ENCODE measurements around the gene HTR6. TPM values are rescaled to one million over a fixed set of nuclear protein-coding genes. Genes with fewer than 3 reads are reported as not detected.
"Not testable (repeated sequence)": the region's sequence is repeated elsewhere in the genome, so short reads cannot be mapped to it uniquely, and the experiment has no call there.

Gene HTR6
- total and polyA plus RNA-seq, 8 donors = 0.09 TPM; not detected in 7

- TF ChIP-seq, protein P1, sequence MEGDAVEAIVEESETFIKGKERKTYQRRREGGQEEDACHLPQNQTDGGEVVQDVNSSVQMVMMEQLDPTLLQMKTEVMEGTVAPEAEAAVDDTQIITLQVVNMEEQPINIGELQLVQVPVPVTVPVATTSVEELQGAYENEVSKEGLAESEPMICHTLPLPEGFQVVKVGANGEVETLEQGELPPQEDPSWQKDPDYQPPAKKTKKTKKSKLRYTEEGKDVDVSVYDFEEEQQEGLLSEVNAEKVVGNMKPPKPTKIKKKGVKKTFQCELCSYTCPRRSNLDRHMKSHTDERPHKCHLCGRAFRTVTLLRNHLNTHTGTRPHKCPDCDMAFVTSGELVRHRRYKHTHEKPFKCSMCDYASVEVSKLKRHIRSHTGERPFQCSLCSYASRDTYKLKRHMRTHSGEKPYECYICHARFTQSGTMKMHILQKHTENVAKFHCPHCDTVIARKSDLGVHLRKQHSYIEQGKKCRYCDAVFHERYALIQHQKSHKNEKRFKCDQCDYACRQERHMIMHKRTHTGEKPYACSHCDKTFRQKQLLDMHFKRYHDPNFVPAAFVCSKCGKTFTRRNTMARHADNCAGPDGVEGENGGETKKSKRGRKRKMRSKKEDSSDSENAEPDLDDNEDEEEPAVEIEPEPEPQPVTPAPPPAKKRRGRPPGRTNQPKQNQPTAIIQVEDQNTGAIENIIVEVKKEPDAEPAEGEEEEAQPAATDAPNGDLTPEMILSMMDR (IDR thresholded peaks at IDR 0.05) = no peak
These were observed 32.5 kb upstream of the HTR6 start for GRCh38 chr1:19632211-19632610.

GRCh38 chr1:19633106-19633505 lies 31.6 kb upstream of the HTR6 start:
- Histone ChIP-seq H3K9me3 (no peaks in the 10 kb centered on the region), H3K4me1 (no peaks in the 10 kb centered on the region), H3K36me3 (peaks cover 0 to 16% of the 10 kb centered on the region in 2 donors), H3K27ac (no peak overlapping the region), H3K4me3 (no peak overlapping the region), H3K27me3 (no peaks in the 10 kb centered on the region)
- intact Hi-C loops (cut with DNase I) = no loop called here
- TF ChIP-seq, protein P1 (IDR thresholded peaks at IDR 0.05) = no peak
- ATAC-seq = no peak
- no peak for DNase-seq

More at GRCh38 chr1:19632211-19632610, 32.5 kb upstream of the HTR6 start:
- no peaks in the 10 kb centered on the region for H3K4me1 ChIP-seq
- H3K27ac ChIP-seq = no peak overlapping the region
- H3K36me3 ChIP-seq = peaks cover 0 to 25% of the 10 kb centered on the region in 2 donors
- DNase-seq (no peak), ATAC-seq (no peak)
- H3K4me3 ChIP-seq = no peak overlapping the region
- intact Hi-C loops (cut with DNase I) = no loop called here
- H3K27me3 ChIP-seq = no peaks in the 10 kb centered on the region
- H3K9me3 ChIP-seq = no peaks in the 10 kb centered on the region

DNA sequence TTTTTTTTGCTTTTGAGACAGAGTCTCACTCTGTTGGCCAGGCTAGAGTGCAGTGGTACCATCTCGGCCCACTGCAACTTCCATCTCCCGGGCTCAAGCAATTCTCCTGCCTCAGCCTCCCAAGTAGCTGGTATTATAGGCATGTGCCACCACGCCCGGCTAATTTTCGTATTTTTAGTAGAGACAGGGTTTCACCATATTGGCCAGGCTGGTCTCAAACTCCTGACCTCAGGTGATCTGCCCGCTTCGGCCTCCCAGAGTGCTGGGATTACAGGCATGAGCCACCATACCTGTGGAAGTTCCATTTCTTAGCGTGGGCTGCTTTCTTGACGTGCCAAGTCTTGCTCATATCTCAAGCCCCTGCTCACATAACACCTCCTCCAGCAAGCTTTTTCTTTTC lies 29.6 kb upstream of the HTR6 start:
- DNase-seq; H3K4me3 ChIP-seq; ATAC-seq; H3K4me1 ChIP-seq; H3K9me3 ChIP-seq; H3K27ac ChIP-seq; H3K36me3 ChIP-seq; intact Hi-C loops (cut with DNase I): not testable (repeated sequence)
- H3K27me3 ChIP-seq = peaks cover 0 to 11% of the 10 kb centered on the region in 2 donors

DNA sequence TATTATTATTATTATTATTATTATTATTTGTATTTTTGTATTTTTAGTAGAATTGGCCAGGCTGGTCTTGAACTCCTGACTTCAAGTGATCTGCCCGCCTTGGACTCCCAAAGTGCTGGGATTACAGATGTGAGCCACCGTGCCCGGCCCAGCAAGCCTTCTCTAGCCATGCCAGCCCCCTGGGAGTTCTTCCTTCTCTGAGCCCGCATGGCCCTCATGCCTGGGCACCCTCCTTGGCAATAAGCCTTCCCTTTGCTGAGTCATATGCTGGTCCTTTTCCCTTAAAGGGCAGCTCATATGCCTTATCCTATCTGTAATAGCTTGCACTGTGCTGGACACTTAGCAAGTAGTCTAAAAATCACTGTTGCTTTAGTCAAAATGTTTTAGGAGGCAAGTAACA lies 29.0 kb upstream of the HTR6 start:
- ATAC-seq = no peak
- H3K4me3 ChIP-seq = no peak overlapping the region
- H3K9me3 ChIP-seq = no peaks in the 10 kb centered on the region
- no peak overlapping the region for H3K27ac ChIP-seq
- H3K4me1 ChIP-seq = no peaks in the 10 kb centered on the region
- no peak for DNase-seq
- peaks cover 0 to 13% of the 10 kb centered on the region in 2 donors for H3K27me3 ChIP-seq
- H3K36me3 ChIP-seq = no peaks in the 10 kb centered on the region
- TF ChIP-seq, protein P1 (IDR thresholded peaks at IDR 0.05) = no peak
- intact Hi-C loops (cut with DNase I) = no loop called here

DNA sequence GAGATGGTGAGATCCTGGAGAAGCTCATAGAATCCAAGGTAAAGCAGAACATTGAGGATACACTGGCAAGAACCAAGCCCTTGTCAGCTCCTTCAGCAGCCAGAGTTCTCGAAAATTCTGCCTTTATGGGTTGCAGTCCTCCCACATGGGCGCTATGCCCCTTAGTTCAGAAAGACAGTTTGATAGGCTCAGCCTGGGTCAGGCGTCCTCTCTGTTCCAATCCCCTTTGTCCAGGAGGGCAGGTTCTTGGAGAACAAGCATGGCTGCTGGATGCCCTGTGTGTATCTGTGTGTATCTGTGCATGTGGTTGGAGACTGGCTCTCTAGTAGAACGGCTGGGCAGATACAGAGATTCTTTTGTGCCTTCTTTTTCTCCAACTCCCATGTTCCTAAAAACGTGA lies 28.6 kb upstream of the HTR6 start:
- ATAC-seq (no peak), DNase-seq (no peak)
- Histone ChIP-seq H3K4me3 (no peak overlapping the region), H3K4me1 (no peaks in the 10 kb centered on the region), H3K27me3 (peaks cover 0 to 18% of the 10 kb centered on the region in 2 donors), H3K9me3 (no peaks in the 10 kb centered on the region), H3K36me3 (no peaks in the 10 kb centered on the region), H3K27ac (no peak overlapping the region)
- intact Hi-C loops (cut with DNase I) = no loop called here
- TF ChIP-seq, protein P1 (IDR thresholded peaks at IDR 0.05) = no peak

GRCh38 chr1:19636749-19637148 lies 27.9 kb upstream of the HTR6 start:
- H3K4me1 ChIP-seq; DNase-seq; H3K27ac ChIP-seq; ATAC-seq; H3K9me3 ChIP-seq; H3K36me3 ChIP-seq; intact Hi-C loops (cut with DNase I); H3K4me3 ChIP-seq: not testable (repeated sequence)
- peaks cover 0 to 23% of the 10 kb centered on the region in 2 donors for H3K27me3 ChIP-seq

Measured in left lung (tissue), 10 donors.